Head of caudate nucleus (tissue), 42 donors: ENCODE measurements around the gene ABCC1.

Source experiments
- DNase-seq, 42 donors: peaks; one replicate each; pipeline versions ENCODE4 v3.0.0 to v3.0.0-alpha.2; 2020 to 2021; ENCODE audit warnings: mixed read lengths in 7 of 42
- intact Hi-C: fragments of 100-400 bp; cut with DNase I; formaldehyde crosslinking; loops from one replicate; pipeline ENCODE4 v1.15.0; 2022

Gene ABCC1

DNA sequence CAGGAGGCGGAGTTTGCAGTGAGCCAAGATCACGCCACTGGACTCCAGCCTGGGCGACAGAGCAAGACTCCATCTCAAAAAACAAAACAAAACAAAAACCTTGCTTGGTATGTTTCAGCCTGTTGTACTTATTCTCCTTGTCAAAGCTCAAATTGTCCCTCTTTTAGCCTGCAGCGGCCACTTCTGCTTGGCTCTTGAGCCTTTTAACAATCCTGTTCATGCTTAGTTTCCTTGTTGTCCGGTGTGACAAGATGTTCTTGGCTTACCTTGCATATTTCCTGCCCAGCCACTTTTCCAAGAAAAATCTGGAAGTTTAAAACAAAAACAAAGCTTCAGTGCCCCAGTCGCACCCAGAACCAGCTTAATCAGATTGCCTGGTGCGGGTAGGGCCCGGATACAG lies 81.0 kb downstream of the ABCC1 start:
- intact Hi-C loops = no loop called here
- DNase-seq = no peak

DNA sequence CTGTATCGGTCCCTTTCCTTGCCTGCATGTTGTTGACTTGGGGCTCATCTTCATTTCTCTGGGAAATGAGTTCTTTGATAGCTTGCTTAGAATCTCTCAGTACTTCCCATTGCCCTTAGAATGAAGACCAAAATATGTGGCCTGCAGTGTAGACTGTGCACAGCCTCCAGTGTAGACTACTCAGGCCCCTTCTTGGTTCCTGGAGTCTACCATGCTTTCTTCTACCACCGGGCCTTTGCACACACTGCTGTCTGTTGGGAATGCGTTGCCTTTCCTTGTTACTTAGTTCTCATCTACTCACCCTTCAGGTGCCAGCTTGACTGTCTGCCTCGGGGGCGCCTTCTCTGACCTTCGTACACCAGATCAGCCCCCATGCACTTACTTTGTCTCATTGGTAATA lies 82.0 kb downstream of the ABCC1 start:
- DNase-seq = no peak
- intact Hi-C loops = no loop called here

DNA sequence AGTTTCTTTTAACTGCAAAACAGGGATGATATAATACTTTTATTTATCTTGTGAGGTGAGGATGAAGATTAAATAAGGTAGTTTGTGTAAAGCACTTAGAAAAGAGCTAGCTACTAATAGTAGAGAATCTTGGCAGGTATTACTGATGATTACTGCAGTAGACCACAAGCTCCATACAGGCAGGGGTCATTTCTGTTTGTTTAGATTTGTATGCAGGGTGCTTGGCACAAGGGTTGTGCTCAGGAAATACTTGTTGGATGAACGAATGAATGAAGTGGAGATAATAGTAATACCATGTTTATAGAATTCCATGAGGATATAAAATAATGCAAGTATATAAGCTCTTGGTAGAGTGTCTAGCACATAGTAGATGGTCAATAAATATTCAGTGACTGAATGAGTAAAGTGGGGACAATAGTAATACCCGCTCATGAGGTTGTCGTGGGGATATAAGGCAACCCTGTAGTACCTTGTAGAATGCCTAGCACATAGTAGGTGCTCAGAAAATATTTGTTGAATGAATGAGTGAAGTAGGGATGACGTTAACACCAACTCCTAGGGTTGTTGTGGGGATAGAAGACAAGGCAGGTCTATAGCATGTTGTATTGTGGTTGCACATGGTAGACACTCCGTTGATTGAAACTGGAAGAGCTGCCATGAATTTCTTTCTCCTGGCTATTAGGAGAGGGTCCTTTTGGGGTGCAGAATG lies 83.0 kb downstream of the ABCC1 start:
- intact Hi-C loops = no loop called here
- no peak for DNase-seq

DNA sequence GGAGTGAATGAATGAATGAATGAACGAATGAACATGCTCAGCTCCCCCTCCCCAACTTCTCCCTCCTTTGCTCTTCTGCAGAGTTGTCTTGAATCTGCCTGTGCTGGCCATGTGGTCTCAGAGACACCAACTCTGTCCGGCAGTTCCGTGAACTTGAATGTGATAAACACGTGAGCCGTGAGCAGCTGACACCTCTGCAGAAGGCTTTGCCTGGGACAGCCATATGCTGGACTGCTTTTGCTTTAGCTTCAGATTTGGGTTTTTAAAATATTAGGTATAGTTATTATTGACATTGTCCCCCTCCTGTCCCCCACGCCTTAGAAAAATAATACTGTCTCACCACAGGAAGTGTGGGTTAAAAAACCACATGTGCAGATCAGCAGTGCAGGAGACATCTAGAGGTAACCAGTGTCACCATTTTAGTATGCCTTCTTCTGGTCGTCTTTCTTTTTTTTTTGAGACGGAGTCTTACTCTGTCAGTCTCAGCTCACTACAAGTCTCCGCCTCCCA lies 83.8 kb downstream of the ABCC1 start:
- intact Hi-C loops = no loop called here
- no peak for DNase-seq

DNA sequence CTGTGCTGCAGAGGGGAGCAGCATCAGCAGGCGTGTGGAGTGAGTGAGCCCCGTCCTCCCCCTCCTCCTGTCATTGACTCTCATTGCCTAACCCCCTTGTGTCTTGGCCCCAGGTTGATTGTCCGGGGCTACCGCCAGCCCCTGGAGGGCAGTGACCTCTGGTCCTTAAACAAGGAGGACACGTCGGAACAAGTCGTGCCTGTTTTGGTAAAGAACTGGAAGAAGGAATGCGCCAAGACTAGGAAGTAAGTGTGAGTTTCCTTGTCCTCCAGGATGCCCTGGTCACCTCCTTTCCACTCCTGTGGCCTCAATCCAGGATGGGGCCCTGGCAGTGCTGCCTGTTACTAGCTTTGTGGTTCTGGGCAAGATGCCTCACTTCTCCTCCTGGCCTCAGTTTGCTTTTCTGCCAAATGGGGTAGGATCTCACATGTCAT lies 87.0 kb downstream of the ABCC1 start:
- peak in 11 of 42 donors; percentile 3 to 52 (median 11) for DNase-seq

DNA sequence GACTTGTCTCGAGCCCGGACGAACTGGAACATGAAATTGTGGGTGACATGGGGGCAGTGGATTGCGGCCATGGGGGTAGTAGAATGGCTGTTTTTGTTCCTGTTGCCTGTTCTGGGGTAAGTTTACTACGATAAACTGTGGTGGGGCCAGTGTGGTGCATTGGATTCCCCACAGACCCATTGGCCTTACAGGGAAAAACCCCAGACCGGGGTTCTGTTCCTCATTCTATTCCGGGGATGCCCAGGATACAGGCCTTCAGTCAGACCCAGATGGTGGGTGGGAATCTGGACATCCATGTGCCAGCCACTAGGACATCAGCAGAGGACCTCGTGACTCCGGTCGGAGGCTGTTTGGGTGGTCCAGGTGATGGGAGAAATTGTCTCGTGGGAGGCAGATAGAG lies 88.1 kb downstream of the ABCC1 start:
- intact Hi-C loops = no loop called here
- no peak for DNase-seq

More for the DNA sequence above, 87.0 kb downstream of the ABCC1 start:
- intact Hi-C loops = no loop called here

DNA sequence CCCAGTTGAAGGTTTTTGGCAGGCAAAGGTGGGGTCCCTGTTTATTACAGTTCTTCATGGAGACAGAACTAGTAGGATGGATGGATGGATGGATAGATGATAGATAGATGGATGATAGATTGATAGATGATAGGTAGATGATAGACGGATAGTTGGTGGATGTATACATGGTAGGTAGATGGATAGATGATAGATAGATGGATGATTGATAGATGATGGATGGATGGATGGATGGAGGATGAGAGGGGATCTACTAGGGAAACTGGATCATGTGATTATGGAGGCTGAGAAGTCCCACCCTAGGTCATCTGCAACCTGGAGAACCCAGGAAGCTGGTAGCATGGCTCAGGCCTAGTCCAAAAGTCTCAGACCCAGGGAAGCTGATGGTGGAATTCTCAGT lies 88.6 kb downstream of the ABCC1 start:
- intact Hi-C loops = no loop called here
- DNase-seq = no peak

DNA sequence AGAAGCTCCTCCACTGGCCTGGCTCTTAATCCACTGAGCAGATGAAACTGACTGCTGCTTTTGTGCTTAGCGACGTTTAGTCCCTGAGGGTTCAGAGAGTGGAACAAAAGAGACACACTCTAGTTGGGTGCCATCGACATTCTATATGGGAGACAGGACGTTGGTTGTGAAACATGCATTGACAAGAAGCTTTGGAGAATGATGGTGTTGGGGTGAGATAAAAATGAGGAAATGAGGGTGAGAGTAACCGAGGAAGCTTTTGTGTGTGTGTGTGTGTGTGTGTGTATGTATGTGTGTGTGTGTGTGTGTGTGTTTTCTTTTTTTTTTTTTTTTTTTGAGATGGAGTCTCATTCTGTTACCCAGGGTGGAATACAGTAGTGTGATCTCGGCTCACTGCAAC lies 89.5 kb downstream of the ABCC1 start:
- DNase-seq = no peak
- intact Hi-C loops = no loop called here

DNA sequence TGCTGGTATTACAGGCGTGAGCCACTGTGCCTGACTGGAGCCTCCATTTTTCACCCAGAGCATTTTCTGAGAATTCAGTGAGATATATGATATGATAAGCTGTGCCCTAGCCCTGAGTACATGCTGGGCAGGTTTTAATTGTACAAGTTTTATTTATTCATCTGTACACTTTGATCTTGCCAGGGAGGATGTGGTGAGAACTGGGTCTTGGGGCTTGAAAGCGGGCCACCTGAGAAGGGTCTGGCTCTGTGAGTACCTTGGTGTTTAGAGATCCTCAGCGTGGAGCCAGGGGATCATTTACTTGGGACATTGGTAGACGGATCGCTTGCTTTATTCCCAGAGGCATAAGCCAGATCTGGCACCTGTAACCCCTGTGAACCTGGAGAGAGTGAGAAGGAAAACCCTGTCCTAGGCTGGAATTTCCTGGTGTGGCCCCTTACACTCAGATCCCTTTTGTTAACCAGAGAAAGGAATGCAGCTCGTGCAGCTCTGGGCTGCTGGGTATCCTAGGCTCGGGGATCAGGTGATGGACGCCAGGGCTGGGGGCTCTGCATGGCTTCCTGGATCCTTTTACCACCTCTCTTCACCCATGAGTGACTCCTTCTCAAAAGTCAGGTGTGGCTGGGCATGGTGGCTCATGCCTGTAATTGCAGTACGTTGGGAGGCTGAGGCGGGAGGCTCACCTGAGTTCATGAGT lies 91.9 kb downstream of the ABCC1 start:
- no peak for DNase-seq
- intact Hi-C loops = no loop called here

DNA sequence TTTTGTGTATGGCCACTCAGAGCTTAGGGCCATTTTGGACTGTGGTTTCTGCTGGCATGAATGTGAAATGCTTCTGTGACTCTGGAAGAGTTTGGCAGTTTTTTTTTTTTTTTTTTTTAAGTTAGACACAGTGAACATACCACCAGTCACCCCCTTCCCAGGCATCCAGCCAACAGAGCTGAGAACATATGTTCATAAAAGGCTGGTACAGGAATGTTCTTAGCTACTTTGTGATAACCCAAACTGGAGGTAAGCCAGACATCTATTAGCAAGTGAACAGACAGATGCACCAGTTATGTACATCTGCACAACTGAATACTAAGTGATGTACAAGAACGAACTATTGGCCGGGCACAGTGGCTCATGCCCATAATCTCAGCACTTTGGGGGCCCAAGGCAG lies 92.7 kb downstream of the ABCC1 start:
- DNase-seq = no peak
- intact Hi-C loops = no loop called here

DNA sequence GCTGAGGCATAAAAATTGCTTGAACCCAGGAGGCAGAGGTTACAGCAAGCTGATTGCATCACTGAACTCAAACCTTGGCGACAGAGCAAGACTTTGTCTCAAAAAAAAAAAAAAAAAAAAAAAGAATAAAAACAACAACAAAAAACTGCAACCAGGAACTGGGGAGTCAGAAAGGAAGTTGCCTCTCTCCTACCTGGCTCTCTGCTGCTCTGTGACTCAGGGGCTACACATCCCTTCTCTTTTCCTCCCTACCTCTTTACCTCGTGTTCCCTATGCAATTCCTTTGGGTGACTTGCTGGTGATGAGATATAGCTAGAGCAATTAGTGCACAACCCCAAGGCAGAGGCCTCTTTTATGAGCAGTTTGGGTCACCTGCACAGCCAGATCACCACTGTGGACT lies 95.9 kb downstream of the ABCC1 start:
- DNase-seq = no peak
- intact Hi-C loops = no loop called here

DNA sequence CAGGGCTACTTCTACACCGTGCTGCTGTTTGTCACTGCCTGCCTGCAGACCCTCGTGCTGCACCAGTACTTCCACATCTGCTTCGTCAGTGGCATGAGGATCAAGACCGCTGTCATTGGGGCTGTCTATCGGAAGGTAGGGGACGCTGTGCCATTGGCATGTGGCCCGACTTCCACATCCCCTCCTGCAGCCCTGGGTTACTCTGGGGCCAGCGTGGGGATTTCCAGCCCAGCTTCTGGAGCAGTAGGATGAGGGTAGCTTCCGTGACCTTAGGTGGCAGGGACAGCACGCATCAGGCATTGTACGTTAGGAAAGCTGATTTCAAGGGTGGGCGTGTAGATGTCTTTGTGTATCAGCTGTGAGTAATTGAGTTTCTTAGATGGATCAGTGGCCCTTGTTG lies 96.5 kb downstream of the ABCC1 start:
- intact Hi-C loops = no loop called here
- DNase-seq = peak in 1 of 42 donors; percentile 36

DNA sequence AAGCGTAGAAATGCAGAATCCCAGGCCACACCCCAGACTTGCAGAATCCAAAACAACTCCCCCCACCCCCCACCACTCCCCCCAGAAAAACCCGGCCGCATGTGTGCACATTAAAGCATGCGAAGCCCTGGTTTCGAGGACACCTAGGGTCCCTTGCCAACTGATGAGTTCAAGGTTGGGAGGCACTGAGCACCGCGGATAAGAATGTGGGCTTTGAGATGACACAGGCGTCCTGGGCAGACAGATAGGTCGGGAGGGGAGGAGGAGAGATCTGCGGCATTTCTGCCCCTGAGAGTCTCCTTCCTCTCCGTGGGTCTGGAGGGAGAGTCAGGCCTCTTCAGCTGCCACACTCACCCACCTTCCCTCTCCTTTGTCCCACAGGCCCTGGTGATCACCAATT lies 98.3 kb downstream of the ABCC1 start:
- intact Hi-C loops = no loop called here
- DNase-seq = no peak

DNA sequence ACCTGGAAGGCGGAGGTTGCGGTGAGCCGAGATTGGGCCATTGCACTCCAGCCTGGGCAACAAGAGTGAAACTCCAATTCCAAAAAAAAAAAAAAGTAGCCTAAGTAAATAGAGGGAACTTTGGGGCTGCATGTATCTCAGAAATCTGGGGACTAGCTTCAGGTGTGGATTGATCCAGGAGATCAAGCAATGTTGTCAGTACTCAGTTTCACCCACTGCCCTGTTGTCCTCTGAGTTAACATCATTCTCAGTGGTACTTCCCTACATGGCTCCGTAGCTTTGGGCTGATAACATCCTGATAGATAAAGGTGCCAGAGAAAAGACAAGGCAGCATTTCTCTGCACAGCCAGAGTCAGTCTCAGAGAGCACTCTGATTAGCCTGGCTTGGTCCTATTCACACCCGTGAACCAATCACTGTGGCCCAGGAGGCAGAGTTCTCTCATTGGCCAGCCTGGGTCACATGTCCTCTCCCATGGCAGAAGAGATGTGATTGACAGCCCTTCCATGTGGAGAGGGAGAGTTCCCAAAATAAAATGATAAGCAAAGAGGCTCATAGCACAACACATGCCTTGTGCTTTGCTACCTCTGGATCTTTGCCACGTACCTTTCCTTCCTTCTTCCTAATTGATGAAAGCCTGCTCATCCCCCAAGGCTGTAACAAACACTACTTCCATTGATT lies 99.6 kb downstream of the ABCC1 start:
- intact Hi-C loops = no loop called here
- no peak for DNase-seq

DNA sequence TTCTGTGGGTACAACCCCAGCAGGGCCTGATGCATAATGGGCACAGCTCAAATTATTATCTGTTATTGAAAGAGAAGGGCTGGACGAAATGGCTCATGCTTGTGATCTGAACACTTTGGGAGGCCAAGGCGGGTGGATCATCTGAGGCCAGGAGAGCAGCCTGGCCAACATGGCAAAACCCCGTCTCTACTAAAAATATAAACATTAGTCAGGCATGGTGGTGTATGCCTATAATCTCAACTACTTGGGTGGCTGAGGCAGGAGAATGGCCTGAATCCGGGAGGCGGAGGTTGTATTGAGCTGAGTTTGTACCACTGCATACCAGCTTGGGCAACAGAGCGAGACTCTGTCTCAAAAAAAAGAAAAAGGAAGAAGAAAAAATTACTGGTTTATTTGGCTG lies 100.7 kb downstream of the ABCC1 start:
- DNase-seq = no peak
- intact Hi-C loops = no loop called here

DNA sequence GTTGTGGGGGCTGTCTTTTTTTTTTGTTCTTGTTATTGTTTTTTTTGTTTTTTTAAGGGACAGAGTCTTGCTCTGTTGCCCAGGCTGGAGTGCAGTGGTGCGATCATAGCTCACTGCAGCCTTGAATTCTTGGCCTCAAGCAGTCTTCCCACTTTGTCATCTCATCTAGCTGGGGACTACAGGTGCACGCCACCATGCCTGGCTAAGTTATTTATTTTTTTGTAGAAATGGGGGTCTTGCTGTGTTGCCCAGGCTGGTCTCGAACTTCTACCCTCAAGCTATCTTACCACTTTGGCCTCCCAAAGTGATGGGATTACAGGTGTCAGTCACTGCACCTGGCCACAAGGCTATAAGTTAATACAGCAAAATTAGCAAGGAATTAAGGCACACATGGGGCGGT lies 101.7 kb downstream of the ABCC1 start:
- intact Hi-C loops = no loop called here
- DNase-seq = no peak

DNA sequence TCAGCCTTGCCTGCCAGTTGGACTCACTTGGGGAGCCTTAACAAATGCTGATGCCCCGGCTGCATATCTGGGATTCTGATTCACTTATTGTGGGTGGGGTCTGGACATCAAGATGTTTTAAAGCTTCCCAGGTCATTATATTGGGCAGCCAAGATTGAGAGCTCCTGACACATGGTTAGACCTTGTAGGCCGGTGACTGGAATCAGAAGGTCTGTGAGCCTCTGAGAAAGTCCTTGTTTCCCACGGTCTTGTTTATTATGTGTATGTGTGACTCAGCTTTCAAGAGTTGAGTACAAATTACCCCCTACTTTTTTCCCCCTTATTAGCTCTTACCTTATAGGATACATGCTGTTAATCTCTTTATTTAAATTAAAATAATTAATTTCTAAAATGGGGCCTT lies 103.5 kb downstream of the ABCC1 start:
- DNase-seq = no peak
- intact Hi-C loops = no loop called here

DNA sequence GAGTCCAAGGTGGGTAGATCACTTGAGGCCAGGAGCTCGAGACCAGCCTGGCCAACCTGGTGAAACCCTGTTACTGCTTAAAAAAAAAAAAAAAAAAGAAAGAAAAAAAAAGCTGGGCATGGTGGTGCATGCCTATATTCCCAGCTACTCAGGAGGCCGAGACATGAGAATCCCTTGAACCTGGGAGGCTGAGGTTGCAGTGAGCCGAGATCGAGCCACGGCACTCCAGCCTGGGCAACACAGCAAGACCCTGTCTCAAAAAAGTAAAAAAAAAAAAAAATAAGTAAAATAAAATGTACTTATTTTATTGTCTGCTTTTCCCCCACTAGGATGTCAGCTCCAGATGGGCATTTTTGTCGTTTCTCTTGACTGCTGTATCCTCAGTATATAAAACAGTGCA lies 107.7 kb downstream of the ABCC1 start:
- intact Hi-C loops = no loop called here
- no peak for DNase-seq

DNA sequence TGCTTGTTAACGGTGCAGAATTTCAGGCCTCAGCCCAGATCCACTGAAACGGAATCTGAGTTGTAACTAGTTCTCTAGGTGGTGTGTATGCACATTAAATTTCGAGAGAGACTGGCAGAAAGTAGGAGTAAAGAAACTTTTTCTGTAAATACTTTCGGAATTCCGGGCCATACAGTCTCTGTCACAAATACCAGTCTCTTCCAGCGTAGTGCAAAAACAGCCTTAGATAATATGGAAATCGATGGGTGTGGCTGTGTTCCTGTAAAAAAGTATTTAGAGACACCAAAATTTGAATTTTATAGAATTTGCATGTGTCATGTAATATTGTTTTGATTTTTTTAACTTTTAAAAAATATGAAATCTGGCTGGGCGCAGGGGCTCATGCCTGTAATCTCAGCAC lies 109.7 kb downstream of the ABCC1 start:
- intact Hi-C loops = no loop called here

DNA sequence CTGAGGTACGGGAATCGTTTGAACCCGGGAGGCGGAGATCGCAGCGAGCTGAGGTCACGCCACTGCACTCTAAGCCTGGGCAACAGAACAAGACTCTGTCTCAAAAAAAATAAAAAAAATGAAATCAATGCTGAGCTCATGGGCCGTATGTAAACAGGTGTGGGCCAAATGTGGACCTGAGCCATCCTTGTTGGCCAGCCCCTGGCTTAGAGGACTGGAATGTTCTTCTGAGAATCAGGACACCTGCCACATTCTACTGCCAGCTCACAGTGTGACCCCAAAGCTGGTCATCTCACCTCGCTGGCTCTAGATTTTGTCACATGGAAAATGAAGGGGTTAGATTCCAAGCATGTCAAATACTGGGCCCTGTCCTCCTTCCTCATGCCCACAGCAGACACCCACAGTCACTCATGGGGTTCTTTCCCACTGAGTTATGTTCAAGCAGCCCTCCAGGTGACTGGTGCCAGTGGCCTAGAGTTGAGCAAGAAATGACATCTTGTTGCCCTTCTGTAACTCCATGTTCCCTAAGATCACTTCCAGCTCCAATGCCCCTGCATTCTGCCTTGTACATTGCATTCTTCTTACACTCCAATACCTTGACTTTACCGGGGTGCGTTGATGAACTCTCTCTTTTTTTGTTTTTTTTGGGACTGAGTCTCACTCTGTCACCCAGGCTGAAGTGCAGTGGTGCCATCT lies 110.6 kb downstream of the ABCC1 start:
- intact Hi-C loops = no loop called here
- DNase-seq = no peak

More for the DNA sequence above, 109.7 kb downstream of the ABCC1 start:
- DNase-seq = no peak
